WTC11 (cell line): ENCODE results near the gene OR1D2.
"Not testable (repeated sequence)": the region's sequence is repeated elsewhere in the genome, so short reads cannot be mapped to it uniquely, and the experiment has no call there.

Source experiments
- CREB1 ChIP-seq: sonication (generic); formaldehyde crosslinking; IDR thresholded peaks from 2 replicates; pipeline ENCODE4 v1.8.0; 2023; ENCODE audit warnings: mild to moderate bottlenecking, missing genetic modification reagents
- ESRRA ChIP-seq: sonication (generic); formaldehyde crosslinking; IDR thresholded peaks from 2 replicates; pipeline ENCODE4 v1.8.1; 2022; ENCODE audit warnings: mild to moderate bottlenecking, missing genetic modification reagents, borderline replicate concordance
- TP53 ChIP-seq: sonication (generic); formaldehyde crosslinking; IDR thresholded peaks from 2 replicates; pipeline ENCODE4 v1.8.1; 2023; ENCODE audit warnings: mild to moderate bottlenecking, missing genetic modification reagents
- TF ChIP-seq, protein P1 (sequence below): fragments of 200-600 bp; IDR thresholded peaks from 2 replicates; pipeline ENCODE4 v1.8.0; 2022; ENCODE audit warnings: antibody characterized with exemption
- TF ChIP-seq, protein P2 (sequence below): sonication (generic); formaldehyde crosslinking; IDR thresholded peaks from 2 replicates; pipeline ENCODE4 v1.8.0; 2022; ENCODE audit warnings: mild to moderate bottlenecking, missing genetic modification reagents

DNA sequence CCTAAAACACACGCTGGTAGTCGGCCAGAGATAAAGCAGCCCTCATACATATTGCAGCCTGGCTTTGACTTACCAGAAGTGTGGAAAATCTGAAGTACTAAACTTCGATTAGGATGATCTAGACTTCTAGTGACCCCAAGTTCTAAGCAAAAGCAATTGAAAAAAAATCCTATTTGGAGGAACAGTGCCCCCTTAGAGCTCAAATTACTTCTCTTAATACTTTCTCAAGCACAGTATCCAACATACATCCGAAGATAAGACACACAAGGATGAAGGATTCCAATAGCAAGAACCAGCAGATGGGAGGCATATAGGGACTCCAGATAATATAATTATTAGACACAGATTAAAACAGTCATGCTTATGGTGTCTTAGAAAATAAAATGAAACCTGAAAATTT is 30.4 kb downstream of the OR1D2 start:
- TF ChIP-seq, protein P1, sequence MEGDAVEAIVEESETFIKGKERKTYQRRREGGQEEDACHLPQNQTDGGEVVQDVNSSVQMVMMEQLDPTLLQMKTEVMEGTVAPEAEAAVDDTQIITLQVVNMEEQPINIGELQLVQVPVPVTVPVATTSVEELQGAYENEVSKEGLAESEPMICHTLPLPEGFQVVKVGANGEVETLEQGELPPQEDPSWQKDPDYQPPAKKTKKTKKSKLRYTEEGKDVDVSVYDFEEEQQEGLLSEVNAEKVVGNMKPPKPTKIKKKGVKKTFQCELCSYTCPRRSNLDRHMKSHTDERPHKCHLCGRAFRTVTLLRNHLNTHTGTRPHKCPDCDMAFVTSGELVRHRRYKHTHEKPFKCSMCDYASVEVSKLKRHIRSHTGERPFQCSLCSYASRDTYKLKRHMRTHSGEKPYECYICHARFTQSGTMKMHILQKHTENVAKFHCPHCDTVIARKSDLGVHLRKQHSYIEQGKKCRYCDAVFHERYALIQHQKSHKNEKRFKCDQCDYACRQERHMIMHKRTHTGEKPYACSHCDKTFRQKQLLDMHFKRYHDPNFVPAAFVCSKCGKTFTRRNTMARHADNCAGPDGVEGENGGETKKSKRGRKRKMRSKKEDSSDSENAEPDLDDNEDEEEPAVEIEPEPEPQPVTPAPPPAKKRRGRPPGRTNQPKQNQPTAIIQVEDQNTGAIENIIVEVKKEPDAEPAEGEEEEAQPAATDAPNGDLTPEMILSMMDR = not testable (repeated sequence)
- not testable (repeated sequence) for TF ChIP-seq TP53, CREB1, ESRRA (CRISPR knock-in tag)
- TF ChIP-seq, protein P2, sequence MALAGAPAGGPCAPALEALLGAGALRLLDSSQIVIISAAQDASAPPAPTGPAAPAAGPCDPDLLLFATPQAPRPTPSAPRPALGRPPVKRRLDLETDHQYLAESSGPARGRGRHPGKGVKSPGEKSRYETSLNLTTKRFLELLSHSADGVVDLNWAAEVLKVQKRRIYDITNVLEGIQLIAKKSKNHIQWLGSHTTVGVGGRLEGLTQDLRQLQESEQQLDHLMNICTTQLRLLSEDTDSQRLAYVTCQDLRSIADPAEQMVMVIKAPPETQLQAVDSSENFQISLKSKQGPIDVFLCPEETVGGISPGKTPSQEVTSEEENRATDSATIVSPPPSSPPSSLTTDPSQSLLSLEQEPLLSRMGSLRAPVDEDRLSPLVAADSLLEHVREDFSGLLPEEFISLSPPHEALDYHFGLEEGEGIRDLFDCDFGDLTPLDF (CRISPR knock-in tag) = not testable (repeated sequence)
